GM19372 (cell line): ENCODE data around the gene ZNF48.
A peak's percentile ranks its signal among the peaks of the same experiment; 100 is the strongest.

ENCODE experiments used
- ATAC-seq: cut with Tn5 transposase; IDR thresholded peaks from one replicate; pipeline ENCODE4 v1.9.1; 2021; ENCODE audit warnings: mild to moderate bottlenecking, low read depth, moderate library complexity; ENCODE audit not compliant: unreplicated experiment

ZNF48 gene

DNA sequence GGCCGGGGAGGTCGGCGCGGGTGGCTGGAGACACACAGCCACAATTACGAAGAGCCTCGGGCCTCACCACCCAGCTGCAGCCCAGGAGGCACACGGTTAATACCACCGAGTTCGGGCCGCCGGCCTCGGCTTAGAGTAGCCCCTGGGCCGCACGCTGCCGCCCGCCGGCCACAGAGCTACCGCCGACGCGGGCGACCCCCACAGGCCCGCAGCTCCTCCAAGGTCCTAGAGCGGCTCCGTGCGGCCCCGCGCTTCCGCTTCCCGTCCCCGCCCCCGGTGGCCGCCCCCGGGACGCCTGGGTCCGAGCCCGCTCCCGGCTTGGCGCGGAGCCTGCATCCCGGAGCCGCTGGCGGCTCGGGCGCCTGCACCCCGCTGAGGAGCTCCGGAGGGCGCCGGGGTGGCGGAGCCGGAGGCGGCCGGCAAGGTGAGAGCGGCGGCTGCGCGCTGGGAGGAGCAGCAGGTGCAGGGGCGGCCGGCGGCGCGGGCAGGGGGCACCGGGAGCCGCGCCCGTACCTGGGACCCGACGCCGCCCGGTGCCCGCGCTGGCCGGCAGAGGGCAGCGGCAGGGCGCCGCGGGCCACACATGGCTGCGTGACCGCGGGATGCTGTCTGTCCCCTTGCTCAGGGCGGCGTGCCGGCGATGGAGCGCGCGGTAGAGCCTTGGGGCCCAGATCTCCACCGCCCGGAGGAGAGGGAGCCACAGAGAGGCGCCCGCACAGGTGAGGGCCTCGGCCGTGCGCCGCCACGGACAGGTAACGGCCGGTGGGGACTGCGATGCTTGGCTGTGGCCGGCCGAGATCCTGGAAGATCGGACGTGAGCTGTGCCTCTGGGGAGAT lies at the start of gene ZNF48:
Gene ZNF48 (plus strand): TSS at position 266 of the 837 bp plus-strand sequence. CDS start 375 bp downstream, at position 641.
- ATAC-seq, result no peak

DNA sequence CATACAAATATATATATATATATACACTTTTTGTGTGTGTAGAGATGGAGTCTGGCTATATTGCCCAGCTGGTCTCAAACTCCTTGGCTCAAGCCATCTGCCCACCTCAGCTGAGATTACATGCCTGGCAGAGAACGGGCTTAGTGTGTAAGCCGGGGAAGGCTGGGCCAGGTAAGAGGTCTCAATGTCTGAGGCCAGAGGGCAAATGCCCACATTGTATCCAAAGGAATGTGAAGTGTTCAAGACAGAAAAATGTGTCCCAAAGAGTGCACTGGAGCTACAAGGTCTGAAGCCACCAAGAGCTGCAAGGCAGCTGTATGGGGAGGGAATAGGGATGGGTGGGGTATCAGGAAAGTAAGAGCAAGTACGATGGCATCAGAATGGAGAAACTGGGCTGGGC lies 48.9 kb upstream of the ZNF48 start:
- ATAC-seq, result no peak

DNA sequence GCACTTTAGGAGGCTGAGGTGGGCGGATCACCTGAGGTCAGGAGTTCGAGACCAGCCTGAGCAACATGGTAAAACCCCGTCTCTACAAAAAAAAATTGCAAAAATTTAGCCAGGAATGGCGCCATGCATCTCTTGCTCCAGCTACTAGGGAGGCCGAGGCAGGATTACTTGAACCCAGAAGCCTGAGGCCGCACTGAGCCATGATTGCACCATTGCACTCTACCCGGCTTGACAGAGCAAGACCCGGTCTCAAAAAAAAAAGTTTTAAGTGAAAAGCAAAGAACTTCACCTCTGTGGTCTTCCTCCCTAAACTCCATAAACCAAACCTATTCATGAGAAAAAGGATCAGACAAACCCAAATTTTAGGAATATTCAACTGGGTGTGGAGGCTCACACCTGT lies 47.1 kb upstream of the ZNF48 start:
- ATAC-seq, result no peak

DNA sequence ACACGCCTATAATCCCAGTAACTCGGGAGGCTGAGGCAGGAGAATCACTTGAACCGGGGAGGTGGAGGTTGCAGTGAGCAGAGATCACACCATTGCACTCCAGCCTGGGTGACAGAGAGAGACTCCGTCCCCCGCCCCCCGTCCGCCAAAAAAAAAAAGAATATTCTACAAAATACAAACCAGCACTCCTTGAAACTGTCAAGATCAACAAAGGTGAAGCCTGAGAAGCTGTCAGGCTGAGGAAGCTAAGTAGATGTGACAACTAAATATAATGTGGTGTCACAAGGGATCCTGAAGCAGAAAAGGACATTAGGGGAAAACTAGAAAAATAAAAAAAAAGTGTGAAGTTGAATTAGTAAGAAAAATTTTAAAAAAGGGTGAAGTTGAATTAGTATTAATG lies 46.3 kb upstream of the ZNF48 start:
- ATAC-seq, result no peak

DNA sequence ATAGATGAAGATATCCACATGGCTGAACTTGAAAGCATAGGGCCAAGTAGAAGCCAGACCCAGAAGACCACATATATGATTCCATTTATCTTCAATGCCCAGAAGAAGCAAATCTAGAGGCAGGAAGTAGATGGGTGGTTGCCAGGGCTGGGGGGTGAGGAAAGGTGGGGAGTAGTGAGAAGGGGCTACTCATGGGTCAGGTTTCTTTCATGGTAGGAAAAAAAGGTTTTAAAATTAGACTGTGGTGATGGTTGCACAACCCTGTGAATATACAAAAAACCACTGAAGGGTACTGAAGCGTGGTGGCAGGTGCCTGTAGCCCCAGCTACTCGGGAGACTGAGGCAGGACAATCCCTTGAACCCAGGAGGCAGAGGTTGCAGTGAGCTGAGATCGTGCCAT lies 45.5 kb upstream of the ZNF48 start:
- ATAC-seq, result no peak

DNA sequence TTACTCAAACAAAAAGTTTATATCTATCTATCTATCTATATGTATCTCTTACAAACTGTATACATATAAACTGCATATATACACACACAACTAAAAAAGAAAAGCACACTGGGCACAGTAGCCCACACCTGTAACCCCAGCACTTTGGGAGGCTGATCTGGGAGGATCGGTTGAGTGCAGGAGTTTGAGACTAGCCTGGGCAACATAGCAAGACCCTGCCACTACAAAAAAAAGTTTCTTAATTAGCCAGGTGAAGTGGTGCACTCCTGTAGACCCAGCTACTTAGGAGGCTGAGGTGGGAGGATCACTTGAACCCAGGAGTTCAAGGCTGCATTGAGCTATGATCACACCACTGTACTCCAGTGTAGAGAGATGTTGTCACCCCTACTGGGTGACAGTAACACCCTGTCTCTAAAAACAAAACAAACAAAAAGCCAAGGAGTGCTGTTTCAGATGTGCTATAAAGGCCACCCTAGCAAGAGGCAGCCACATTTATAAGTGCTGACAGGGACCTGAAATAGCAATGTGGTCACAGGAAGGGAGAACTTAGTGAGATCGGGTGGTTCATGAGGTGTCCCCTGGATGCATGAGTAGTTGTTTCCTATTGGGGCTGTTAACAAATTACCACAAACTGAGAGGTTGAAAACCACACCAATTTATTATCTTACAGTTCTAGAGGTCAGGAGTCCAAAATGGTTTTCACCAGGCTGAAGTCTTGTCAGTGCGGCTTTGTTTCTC lies 44.9 kb upstream of the ZNF48 start:
- ATAC-seq, result no peak

DNA sequence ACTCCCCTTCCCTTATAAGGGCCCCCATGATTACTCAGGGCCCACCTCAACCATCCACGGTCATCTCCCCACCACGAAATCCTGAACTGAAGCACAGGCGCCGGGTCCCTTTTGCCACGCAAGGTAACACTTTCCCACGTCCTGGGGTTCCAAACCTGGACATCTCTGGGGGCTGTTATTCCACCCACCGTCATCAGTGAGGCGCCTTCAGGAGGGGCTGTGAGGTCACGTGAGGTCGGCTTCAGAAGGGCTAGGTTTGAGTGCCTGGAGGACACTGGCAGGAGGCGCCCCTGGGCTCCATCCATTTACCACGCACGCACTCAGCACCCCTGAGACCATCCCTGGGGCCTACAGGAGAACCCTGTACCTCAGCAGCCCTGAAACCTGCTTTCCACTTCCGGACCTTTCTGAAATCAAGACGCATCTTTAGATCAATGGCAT lies 44.2 kb upstream of the ZNF48 start:
- ATAC-seq, result no peak

DNA sequence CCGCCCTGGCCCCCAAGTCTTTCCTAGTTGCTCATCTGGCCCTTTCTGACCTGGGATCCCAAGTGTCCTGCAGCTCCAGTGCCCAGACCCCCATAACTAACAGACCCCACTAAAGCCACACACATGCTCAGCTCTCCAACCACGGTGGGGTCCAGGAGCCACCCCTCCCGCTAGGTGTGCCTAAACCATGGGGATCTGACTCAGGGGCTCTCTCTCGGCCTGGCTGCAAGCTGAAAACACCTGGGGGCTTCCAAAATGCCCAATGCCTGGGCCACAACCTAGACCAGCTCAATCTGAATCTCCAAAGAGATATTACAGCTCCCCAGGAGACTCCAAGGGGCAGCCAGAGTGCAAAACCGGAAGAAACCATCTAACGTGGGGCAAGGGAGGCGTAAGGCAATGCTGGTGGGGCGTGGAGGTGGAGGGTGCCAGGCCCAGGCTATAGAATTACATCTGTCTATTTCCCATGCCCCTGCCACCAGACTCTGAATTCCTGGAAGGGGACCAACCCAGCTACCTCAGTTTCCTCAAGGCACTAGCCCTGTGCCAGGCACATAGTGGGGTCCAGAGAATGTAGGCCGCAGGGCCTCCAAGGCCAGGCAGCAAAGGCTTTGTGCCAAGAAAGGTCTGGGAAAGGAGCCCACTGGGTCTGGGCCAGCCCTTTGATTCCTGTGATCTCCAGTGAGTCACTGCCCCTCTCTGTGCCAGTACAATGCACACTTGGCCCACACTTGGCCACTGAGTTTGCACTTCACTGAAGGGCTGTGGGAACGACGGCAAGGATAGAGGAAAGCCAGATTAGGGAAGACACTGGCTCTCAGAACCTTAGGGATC lies 43.4 kb upstream of the ZNF48 start:
- ATAC-seq, result no peak

DNA sequence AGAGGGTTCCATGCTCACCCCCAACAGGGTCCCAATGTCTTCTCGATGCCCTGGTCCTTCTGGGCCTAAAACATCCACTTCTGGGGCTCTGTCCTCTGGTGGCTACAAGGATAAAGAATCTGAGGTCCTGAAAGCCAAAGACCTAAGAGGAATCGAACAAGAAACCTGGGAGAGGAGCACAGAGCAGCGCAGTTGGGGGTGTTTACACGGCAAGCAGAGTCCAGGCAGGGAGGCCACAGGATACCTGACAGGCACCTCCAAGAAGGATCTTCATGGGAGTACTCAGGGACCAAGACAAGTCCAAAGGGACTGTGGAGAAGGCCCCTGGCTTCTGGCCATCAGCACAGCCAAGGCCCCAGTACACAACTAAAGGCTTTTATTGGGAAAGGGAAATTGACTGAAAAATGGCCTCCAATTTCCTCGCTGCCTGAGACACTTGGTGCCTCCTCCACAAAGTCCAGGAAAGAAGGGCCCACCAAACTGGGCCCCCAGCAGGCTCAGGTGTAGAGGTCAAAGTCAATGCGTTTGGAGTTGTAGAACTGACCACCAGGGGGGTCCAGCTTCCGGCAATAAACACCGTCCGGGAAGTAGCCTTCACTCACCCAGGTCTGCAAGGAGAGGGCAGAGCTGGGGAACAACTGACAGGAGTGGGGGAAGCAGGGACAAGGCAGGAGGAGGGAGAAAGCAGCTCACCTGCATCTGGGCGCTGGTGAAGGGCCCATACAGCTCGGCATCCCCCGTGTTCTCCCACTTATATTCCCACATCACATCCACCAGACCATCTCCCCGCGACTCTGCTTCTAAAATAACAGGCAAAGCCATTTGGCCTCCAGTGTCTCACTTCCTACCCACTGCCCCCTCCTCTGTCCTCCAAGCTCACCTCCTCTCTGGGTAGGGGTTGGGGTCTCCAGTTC lies 42.5 kb upstream of the ZNF48 start:
- ATAC-seq, result no peak

DNA sequence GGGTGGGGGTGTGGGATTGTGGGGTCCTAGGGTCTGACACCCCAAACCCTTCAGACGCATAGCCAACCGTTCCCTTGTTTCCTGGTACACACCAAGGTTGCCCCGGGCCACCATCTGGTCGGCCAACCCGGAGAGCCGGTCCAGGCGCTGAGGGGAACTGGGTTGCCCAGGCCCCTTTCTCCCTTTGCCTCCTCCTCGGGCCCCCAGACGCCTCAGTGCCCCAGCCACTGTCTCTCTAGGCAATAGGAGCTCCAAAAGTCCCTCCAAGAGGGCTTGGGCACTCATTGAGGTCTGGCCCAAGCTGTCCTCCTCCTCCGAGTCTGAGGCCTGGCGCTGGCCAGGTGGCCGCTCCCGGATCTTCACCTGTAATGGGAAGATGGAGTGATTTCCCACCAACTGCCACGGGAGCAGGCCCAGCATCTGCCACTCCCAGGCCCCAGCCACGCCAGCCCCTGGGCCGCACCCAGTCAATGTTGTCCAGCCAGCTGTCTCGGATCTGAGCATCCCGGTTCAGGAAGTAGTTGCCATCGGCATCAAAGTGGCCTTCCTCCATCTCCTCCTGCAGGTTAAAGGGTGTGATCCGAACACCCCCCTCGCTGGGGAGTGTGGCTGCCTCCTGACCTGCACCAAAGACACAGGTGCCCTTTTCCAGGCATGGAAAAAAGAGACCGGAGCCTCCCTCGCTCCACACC lies 41.6 kb upstream of the ZNF48 start:
- ATAC-seq, result no peak

DNA sequence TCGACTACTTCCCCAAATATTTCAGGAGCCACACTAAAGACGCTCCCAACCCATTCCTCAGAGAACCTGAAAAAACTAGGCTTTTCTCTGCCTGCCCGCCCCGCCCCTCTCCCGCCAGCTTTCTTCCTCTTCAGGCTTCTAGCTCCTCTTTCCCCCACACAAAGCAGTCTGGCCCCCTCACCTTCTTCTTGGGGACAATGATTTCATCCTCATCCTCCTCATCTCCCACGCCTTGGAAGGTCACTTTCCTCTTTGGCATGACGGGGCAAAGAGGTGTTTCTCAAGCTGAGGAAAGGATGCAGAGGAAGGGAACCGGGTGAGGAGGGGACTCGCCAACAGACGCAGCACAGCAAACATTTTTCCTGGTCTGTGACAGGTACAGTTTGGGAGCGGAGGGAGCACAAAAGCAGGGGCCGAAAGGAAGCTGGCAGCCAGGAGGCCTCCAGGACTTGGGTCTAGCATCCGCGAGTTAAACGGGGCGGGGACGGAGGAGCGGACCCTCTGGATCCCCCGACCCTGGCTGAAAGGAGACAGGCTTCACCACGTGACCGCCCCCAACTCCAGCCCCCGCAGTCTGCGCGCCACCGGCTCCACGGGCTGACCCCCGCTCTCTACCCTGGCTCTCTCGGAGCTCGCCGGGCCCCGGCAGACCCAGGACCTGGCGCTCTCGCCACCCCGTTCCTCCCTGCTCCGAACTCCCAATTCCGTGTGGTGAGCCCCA lies 40.6 kb upstream of the ZNF48 start:
- peak; percentile 13 for ATAC-seq

DNA sequence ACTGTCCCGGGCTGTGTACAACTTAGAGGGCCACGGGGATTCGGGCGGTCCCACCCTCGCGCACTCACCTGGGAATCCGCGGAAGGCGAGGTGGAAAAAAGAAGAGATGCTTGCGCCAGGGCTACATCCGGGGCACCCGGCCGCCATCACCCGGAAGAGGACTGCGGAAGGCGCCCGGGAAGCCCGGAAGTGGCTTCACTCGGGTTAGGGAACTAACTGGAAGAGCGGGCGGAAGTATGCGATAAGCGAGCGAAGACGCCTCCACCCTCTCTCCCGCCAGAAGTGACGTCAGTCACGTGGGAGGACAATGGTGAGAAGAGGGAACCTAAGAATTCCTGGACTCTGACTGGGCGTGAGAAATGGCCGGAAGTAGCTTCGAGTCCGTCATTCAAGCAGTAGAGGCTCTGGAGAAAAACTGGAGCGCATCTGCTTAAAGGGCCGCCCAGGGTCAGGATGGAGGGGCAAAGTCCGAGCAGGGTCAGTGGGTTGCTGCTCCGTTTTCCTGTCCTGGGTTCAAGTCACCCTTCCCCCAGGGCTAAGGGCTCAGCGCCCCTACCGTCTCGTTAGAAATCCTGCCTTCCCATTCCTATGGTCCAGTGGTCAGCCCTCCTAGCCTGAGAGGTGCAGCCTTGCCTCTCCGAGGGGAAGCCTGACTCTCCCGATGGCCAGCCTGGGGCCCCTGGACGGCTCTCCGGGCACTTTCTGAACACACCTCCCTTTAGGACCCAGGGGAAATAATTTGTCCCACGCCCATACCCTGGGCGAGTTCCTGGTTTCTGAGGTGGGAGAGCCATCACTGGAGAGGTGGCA lies 39.9 kb upstream of the ZNF48 start, which contains the start of gene CD2BP2:
Gene CD2BP2 (minus strand): TSS at position 165 of the 810 bp plus-strand sequence. CDS start 627 bp downstream, outside the sequence.
- ATAC-seq, result peak; percentile 73

DNA sequence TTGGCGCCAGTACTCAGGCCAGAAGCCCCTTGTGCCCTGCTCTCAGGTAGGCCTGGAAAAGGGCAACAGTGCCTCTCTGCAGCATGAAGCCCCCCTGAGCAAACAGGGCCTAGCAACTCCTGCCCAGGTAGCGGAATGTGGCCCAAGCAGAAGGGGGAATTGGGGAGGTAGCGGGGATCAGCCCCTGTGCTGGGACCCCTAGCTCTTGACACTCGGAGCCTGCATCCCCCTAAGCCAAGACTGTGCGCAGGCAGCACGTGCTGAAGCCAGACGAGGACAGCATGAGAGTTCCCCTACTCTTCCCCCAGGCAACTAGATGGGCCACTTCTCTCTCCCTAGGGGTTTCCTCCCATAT lies 39.3 kb upstream of the ZNF48 start:
- ATAC-seq, result no peak

DNA sequence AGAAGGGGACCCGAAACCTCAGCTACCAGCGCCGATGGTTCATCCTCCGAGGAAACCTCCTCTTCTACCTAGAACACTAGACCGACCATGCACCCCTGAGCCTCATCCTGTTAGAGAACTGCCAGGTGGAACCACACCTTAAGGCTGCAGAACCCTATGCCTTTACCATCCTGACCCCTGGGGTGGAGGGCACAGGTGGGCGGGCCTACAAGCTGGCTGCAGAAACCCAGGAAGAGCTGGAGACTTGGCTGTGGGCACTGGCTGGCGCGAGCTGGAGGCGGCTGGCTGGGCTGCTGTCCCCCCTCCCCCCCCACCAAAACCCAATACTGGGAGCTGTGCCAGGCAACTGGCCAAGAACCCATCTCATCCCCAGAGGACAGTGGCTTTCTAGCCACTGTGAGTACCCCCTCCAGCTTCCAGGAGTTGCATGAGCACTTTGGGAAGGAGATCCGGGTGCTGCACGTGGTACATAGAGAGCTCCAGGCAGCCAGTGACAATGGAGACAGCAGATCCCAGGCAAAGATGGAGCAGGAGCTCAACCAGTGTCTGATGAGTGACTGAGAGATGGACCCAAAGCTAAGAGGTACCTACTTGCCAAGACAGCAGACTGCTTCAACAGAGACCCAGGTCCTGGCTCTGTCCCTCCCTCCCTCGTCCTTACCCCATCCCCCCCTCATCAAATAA lies 38.7 kb upstream of the ZNF48 start:
- ATAC-seq, result no peak

DNA sequence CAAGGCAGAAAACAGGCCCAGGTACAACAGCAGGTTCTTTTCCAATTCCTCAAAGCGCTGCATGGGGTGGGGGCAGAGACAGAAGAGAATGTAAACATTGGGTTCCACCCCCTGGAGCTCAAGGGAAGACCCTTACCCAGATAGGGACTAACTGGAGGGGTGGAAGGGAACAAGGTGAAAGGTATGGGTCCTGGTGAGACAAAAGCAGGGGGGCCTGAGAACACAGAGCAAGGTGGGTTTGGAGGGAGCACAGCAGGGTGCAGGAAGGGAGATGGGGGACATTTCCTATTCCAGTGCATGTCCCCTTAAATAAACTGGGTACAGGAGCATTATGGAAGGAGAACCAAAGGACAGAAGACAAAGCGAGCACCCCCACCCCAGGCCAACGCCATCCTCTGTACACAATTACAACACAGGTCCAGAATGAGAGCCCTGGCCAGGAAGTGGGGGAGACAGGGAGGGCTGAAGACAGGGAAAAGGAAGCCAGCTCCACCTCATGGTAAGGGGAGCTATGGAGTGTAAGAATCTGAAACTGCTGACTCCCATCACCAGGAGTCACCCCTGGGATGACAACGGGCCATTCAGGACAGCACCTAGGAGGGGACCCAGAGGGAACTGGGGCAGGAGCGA lies 38.0 kb upstream of the ZNF48 start:
- no peak for ATAC-seq

DNA sequence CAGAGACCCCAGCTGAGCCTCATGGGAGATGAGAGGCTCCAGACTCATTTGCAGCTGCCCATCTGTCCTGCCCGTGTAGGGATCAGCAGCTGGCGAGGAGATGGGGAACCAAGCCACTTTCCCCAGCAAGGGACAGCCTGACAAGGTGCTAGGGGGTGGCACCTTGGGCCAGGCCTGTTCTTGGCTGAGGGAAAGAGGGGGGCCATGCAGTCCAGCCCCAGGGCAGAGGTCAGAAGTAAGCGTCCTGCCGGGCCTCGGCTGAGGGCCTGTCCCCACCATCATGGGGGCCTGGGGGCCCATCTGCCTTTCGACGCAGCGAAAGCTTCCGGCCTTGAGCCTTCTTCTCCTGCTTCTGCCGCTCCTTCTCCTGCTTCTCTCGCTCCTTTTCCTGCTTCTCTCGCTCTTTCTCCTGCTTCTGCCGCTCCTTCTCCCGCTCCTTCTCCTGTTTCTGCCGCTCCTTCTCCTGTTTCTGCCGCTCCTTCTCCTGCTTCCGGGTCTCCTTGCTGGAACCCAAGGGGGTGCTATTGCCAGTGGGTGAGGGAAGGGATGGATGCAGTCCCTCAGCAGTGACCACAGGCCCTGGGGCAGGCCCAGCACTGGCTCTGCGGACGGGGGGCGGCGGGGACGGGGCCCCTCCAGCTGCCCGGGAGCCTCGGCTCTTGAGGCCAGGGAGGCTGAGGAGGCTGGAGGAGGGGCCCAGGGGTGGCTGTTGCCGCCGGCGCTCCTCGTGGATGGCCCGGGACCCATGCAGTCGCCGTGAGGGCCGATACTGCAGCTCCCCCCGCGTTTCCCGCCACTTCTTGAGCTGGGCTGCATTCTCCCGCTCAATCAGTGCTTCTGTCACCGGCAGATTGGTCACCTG lies 37.3 kb upstream of the ZNF48 start:
- no peak for ATAC-seq
